Lower leg skin (tissue), 3 donors: ENCODE measurements around the gene MAGEA8.

Experiments
- POLR2A ChIP-seq, 2 donors: fragments of 450-650 bp; IDR thresholded peaks; one replicate each; pipeline ENCODE4 v1.6.1; 2016 to 2017; ENCODE audit warnings: antibody characterized with exemption in 2 of 2, mild to moderate bottlenecking in 1 of 2, moderate library complexity in 1 of 2
- TF ChIP-seq, protein P1 (sequence below), 3 donors: fragments of 450-650 bp; IDR thresholded peaks; one replicate each; pipeline ENCODE4 v1.5.1; 2016; ENCODE audit warnings: antibody characterized with exemption in 3 of 3, mild to moderate bottlenecking in 3 of 3, moderate library complexity in 2 of 3

GRCh38 chrX:149903889-149904748, 23.1 kb downstream of the MAGEA8 start:
- TF ChIP-seq, protein P1, sequence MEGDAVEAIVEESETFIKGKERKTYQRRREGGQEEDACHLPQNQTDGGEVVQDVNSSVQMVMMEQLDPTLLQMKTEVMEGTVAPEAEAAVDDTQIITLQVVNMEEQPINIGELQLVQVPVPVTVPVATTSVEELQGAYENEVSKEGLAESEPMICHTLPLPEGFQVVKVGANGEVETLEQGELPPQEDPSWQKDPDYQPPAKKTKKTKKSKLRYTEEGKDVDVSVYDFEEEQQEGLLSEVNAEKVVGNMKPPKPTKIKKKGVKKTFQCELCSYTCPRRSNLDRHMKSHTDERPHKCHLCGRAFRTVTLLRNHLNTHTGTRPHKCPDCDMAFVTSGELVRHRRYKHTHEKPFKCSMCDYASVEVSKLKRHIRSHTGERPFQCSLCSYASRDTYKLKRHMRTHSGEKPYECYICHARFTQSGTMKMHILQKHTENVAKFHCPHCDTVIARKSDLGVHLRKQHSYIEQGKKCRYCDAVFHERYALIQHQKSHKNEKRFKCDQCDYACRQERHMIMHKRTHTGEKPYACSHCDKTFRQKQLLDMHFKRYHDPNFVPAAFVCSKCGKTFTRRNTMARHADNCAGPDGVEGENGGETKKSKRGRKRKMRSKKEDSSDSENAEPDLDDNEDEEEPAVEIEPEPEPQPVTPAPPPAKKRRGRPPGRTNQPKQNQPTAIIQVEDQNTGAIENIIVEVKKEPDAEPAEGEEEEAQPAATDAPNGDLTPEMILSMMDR (IDR thresholded peaks at IDR 0.05), result no peak
- no peak for TF ChIP-seq POLR2A (IDR thresholded peaks at IDR 0.05)
